GM10847 (cell line): ENCODE results near the gene FAM13A.

Source experiments
- POLR2A ChIP-seq: IDR thresholded peaks from 2 replicates; pipeline ENCODE4 v1.6.1; 2011; ENCODE audit not compliant: insufficient read length; ENCODE audit errors: extremely low read depth

The FAM13A gene

DNA sequence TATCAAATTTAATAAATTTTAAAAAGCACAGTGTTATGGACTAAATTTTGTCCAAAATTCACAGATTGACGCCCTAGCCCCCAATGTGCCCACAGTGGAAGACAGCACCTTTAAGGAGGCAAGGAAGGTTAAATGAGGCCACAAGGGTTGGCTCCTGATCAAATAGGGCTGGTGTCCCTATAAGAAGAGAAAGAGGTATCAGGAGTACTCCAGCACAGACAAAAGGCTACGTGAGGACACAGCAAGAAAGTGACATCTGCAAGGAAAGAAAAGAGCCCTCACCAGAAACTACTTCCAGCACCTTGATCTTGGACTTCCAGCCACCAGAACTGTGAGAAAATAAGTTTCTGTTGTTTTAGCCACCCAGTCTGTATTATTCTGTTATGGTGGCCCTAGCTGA, 48.8 kb downstream of the FAM13A start:
- TF ChIP-seq POLR2A: no peak

DNA sequence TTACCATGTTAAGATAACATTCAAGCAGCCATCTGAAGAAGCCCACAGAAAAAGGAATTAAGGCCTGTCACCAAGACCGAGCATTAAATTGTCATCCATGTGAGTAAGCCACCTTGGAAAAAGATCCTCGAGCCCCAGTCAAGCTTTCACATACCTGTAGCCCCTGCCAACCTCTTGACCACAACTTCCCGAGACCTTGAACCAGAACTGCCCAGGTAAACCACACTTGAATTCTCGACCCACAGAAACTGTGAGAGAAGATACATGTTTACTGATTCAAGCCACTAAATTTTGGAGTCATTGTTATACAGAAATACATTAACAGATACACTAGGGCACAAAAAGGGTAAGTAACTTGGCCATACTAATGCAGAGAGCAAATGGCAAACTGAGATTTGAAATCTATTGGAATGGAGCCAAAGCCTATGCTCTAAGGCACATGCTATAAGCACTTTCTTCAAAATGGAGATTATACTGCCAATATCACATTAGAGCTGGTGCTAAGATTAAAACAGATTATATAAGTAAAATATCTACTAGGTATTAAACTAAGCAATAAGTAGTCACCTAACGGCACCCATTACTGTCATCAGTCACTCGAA, 49.5 kb downstream of the FAM13A start:
- no peak for TF ChIP-seq POLR2A

DNA sequence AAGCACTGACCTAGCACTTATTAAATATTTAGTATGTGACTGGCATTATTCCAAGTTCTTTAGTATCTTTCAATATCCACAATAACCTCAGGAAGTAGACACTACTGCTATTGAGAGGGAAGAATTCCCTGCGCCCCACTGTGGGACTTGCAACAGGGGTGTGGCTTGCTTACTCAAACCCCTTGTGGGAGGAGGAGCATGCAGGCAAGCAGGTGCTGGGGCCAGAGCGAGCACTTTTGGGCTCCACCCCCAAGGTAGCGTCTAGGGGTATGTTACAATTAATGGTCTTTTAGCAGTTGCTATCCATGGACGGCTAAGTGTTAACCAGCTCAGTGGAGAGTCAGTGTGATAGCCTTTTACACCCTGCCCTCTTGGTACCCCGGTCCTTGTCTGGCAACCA, 50.7 kb downstream of the FAM13A start:
- TF ChIP-seq POLR2A: no peak

DNA sequence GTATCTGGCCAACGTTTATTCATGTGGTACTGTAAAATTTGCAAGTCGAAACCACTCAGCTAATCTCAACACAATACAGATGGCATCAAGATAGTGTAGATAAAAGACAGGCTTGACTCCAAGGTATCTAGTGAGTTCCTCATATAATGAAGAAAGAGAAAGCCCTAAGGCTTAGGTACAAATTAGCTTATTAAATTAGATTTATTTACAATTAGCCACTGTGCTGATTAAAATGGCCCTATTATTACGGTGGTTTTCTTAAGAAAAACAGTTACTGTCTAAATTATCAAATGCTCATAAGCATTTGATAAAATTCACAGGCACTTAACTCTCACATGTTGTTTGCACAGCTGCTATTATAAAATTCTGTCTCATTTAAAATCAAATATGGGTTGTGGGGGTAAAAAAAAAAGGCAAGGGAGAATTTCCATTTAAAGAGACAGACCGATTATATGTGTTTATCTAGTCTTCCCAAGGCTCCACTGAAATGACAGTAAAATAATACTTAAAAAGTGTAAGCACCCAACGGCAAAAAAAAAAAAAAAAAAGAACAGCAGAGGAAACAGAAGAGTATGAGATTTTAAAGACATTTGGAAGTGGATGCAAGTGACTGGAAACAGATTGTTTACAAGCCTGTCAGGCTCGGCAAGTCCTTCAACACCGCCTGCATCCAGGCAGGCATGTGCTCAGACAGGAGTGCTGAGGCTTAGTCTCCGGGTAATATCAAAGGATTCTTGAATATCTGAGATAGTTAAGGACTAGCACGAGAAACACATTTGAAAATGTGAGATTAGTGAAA, 55.1 kb downstream of the FAM13A start:
- no peak for TF ChIP-seq POLR2A

DNA sequence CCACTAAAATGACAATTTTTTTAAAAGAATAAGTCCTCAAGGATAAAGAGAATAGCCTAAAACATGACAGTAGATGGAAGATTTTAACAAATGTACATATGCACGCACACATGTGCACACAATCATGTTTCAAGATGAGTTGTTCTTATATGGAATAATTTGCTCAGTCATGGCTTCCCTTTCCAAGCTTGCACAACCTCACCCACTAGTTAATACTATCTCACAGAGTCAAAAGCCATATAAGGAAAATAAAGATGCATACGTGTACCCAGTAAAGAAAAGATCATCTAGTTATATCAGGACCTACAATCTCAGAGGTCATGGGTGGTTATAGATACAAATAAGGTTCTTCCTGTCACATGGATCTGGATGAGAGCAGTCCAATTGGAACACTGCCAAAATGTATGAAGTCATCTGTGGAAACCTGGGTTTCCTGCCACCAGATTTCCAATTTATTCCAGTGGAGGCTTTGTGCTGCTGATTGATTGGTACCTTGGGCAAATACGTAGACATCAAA, 56.1 kb downstream of the FAM13A start:
- no peak for TF ChIP-seq POLR2A

DNA sequence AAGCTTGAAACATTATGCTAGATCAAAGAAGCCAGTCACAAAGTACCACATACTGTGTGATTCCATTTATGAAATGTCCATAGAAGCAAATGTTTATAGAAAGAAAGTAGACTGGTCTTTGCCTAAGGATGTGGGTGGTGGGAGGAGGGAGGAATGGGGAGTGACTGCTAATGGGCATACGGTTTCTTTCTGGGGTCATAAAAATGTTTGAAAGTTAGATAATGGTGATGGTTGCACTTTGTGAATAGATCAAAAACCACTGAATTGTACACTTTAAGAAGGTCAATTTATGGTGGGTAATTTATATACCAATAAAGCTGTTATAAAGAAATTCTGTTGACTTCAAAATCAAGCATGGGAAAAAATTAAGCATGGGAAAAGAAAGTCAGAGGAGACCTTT, 56.6 kb downstream of the FAM13A start:
- TF ChIP-seq POLR2A: no peak

DNA sequence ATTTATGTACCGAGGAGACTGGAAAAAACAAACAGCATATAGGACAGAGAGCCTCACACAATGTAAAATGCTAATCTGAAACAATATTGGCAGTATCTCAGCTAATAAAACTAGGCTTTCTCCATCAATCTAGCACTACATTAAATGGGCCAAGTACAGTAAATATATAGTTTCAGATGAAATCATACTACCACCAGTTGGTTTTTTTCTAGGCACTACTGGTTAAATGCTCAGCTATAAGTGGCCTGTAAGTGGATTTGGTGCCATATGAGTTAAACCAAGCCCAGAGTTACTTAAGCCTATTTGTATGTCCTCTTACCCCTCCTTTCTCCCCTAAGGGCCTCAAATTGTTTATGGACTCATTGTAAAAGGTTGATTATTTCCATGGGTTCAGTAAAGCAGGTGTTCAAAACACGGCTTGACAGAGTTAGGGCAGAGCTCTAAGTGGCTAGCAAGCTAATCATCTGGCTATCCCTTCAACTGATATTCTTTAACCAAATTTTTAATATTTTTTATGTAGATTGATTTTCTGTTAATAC, 57.5 kb downstream of the FAM13A start:
- TF ChIP-seq POLR2A: no peak

DNA sequence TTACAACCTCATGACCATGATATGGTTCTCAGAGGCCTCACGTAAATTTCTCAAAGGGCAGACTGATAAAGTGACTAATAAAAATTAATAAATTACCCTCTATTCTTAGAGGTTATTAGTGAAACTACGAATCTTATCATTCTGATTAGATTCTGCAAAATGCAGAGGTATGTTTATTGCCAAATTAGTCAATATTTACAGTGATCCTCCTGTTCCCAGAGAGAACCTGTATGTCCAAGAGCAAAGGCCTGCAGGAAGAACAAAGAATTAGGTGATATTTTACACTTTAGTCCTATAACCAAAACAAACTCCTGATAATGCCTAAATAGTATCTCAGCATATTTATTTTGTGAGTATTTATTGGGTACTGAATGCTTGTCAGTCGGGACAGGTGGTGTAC, 58.1 kb downstream of the FAM13A start:
- TF ChIP-seq POLR2A: no peak

DNA sequence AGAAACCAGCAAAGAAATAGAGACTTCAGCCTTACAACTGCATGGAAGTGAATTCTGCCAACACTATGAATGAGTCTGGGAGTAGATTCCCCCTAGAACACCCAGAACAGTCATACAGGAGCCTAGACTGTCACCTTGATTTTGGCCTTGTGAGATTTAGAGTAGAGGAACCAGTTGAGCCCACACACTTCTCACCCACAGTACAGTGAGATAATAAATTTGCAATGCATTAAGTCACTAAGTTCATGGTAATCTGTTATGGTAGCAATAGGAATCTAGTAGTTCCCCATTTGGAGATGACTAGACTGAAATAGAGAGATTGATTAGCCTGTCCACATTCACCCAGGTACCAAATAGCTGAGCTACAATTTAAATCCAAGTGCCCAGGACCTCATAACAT, 59.0 kb downstream of the FAM13A start:
- TF ChIP-seq POLR2A: no peak

DNA sequence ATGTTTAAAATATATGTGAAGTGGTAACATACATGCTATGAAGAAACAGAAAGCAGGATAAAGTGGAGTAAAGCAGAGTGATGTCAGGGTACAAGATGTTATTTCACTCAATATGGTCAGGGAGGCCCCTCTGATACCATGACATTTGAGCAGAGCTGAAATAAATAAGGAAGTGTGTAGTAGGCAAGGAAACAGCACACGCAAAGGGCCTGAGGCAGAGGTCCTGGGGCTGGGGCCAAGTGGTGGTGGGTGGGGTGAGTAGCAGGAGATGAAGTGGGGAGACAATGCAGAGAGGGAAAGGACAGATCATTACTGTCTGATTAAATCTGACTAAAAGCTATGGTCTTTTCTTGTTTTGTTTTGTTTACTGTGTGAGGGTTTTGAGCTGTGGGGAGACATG, 61.1 kb downstream of the FAM13A start:
- no peak for TF ChIP-seq POLR2A

DNA sequence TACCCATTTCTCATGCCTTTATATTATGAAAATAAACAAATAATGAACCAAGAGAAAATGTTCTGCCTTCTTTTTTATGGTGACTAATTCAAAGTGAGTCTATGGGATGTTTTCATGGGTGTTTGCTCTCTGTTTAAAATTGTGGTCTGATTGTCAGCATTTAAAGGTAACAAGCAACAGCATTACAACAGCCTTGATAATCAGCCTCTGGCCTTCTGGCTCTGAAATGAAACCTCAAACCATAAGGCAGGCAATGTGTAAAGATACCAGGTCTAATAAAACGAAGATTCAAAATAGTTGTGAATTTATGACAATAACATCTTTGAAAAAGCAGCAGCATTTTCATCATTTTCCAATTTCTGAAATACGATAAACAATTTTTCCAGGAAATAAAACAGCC, 63.7 kb downstream of the FAM13A start:
- no peak for TF ChIP-seq POLR2A

DNA sequence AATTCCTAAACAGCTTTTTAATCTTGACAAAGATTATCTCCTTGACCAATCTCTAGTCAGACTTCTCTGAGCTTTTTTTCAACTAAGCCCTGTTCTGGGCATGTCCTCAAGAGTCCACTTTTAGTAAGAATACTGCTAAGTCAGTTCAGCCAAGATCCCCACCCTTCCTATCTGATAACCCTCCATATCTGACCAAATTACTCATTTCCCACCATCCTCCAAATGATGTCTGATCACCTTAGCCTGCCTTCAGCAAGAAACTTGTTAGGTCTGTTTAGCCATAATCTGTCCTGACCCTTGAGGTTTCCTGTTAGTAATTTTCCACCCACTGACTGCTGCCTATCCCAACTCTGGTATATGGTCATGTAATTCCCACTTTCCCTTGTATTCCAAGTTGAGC, 65.2 kb downstream of the FAM13A start:
- no peak for TF ChIP-seq POLR2A

DNA sequence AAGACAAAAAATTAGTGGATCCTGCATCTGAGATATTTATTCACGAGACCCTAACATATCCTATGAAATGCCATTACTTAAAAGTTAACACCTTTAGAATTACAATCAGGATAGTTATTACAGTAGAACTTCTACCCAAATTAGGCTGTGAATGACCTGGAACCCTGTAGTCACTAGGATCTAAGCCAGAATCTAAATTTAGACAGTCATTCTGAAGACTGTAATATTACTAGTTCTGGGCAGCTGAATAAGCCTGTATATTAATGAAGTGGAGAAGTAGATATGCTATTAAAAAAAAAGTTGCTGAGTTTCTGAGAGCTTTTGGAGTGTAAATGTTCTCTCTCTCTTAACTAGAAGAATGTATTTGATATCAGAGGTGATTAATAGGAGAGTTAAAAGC, 67.0 kb downstream of the FAM13A start:
- TF ChIP-seq POLR2A: no peak

DNA sequence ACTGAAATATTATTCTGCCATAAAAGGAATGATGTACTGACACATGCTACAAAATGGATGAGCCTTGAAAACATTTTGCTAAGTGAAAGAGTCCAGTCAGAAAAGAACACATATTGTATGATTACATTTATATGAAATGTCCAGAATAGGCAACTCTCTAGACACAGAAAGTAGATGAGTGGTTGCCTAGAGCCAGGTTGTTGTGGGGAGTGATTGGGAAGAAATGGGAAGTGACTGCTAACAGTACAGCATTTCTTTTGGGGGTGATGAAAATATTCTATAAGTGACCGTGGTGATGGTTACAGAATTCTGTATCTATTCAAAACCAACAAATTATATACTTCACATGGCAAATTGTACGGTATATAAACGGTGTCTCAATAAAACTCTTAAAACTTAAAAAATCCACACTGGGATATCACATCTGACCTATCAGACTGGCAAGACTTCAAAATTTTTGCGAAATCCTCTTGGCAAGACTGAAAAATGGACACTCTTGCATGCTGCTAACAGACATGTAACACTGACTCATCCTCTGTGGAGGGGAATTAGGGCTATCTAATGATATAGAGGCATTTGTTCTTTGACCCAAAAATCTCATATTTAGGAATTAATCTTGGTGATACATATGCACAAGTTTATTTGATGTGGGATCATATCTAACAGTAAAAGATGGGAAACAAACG, 71.8 kb downstream of the FAM13A start:
- TF ChIP-seq POLR2A: no peak

DNA sequence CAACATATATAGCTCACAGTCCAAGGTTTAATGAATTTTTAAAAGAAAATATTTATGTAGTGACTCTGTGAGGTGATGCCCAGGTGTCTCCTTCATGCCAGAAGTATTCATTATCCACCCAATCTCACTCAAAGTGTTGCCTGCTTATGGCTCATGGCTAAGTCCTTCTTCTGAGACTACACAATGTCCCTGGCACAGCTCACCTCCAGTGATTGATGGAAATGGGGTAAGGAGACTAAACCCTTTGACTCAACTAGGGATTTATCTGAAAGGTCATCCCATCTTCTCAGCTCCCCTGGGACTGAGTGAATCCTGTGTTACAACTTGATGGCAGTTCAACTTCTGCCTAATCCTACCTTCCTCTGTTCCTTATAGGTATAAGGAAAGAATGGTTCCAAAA, 74.2 kb downstream of the FAM13A start:
- TF ChIP-seq POLR2A: no peak

DNA sequence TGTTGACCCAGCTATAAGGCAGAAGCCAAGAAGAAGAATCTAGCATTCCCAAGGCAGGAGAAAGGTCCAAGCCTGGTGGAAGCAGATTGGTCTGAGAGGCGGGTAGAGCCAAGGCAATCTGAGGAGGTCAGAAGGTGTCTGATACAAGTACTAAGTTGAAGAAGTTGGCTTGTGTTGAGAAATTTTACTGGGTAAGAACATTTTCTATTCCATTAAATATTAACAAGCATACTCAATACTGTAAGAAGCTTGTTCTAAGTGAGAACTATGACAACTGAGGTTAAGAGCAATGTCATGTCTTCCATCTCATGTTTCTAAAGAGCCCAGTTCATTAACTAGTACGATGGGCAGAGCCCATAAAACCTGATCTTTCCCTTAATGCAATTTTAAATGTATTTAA, 75.0 kb downstream of the FAM13A start:
- TF ChIP-seq POLR2A: no peak

DNA sequence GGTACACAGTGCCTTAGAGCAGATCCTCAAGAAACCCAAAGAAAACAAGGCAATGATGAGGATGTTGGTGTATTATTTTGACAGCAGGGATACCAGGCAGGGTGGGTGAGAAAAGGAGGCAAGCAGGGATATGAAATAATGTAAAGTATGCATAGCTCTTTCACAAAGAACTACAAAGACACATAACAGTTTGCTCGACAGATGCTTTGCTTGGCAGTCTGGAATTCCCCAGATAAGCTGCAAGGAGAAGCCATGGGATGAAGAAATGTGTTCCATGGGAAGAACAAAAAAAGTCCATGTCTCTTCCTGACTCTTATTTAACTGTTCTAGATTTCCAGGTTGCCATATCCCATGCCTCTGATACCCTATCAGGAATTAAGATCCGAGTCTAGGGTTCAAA, 75.4 kb downstream of the FAM13A start:
- TF ChIP-seq POLR2A: no peak

DNA sequence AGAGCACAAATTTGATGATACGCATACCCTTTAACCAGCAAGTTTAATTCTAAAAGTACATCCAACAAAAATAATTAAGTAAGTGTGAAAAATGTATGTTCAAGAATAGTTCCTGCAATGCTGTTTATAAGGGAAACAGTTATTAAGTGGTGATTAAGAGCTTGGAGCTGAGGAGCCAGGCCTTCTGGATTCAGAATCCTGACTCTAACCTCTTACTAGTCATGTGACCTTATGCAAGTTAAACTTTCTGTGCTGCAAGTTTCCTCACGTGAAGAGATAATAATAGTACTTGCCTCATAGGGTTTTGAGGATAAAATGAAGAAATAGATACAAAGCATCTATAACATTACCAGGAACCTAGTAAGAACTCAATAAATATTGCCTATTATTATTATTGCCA, 77.7 kb downstream of the FAM13A start:
- TF ChIP-seq POLR2A: no peak
